Neutrophil (primary cell): ENCODE measurements around the gene IDH2.

Experiments used
- H3K27ac ChIP-seq: fragments of 200-600 bp; sonication (generic); 2 replicates; pipeline ENCODE4 v1.5.1; 2016; ENCODE audit warnings: mild to moderate bottlenecking, moderate library complexity
- H3K27me3 ChIP-seq: fragments of 200-600 bp; sonication (generic); 2 replicates; pipeline ENCODE4 v1.6.0; 2016; ENCODE audit warnings: mild to moderate bottlenecking
- H3K36me3 ChIP-seq: fragments of 200-600 bp; sonication (generic); 2 replicates; pipeline ENCODE4 v1.5.1; 2017
- H3K4me1 ChIP-seq, 2 experiments: fragments of 200-600 bp in 1 of 2; sonication (generic) in 1 of 2; 1 replicate in 1 of 2; 2 replicates in 1 of 2; pipeline versions ENCODE4 v1.5.1 to v1.6.1; 2013 to 2016; ENCODE audit warnings: low read depth in 1 of 2, low read length in 1 of 2, mild to moderate bottlenecking in 1 of 2, moderate library complexity in 1 of 2; ENCODE audit not compliant: control insufficient read depth in 1 of 2, insufficient read depth in 1 of 2
- H3K4me3 ChIP-seq, 2 experiments: fragments of 200-600 bp in 1 of 2; sonication (generic) in 1 of 2; 1 replicate in 1 of 2; 2 replicates in 1 of 2; pipeline ENCODE4 v1.5.1; 2013 to 2016; ENCODE audit warnings: low read depth in 1 of 2, low read length in 1 of 2, mild to moderate bottlenecking in 1 of 2, moderate library complexity in 1 of 2
- H3K9me3 ChIP-seq: fragments of 200-600 bp; sonication (generic); 2 replicates; pipeline ENCODE4 v1.5.1; 2016
- CTCF ChIP-seq: fragments of 200-600 bp; sonication (generic); IDR thresholded peaks from 2 replicates; pipeline ENCODE4 v1.5.1; 2016; ENCODE audit warnings: antibody characterized with exemption

IDH2 gene

DNA sequence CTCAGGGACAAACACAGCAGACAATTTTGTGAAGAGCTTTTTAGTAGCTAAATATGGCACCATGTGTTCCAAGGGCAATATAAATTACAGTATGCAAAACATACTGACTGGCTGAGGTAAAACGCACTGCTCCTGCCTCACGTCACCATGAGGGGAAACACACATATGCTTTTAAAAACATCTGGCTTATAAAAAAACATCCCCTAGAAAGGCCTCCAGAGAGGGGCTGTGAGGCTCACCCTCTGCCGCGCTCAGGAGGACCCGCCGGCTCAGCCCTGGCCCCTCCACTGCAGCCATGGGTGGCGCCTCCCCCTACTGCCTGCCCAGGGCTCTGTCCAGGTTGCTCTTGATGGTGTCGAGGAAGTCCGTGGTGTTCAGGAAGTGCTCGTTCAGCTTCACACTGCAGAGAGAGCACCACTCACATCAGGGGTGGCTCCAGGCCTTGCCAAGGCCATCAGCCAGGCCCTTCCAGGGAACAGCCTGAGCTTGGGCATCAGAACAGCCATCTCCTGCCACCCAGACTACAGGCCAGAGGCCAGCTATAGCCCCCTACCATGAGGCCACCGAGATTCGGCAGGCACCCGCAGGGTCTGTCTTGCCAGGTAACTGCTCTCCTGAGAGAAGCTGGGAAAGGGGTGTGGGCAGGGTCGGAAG, 18.2 kb downstream of the IDH2 start:
- no peak for TF ChIP-seq CTCF
- Histone ChIP-seq H3K4me3 (no peak overlapping the region), H3K27me3 (no peaks in the 10 kb centered on the region), H3K4me1 (peaks cover 4 to 6% of the 10 kb centered on the region in 2 experiments), H3K36me3 (peaks cover 52% of the 10 kb centered on the region), H3K27ac (peak overlapping the region; percentile 29), H3K9me3 (no peaks in the 10 kb centered on the region)

GRCh38 chr15:90083419-90083818, 18.8 kb downstream of the IDH2 start:
- Histone ChIP-seq H3K4me1 (peaks cover 4 to 6% of the 10 kb centered on the region in 2 experiments), H3K36me3 (peaks cover 59% of the 10 kb centered on the region), H3K27me3 (no peaks in the 10 kb centered on the region), H3K27ac (no peak overlapping the region), H3K9me3 (no peaks in the 10 kb centered on the region), H3K4me3 (no peak overlapping the region)
- TF ChIP-seq CTCF, result no peak

DNA sequence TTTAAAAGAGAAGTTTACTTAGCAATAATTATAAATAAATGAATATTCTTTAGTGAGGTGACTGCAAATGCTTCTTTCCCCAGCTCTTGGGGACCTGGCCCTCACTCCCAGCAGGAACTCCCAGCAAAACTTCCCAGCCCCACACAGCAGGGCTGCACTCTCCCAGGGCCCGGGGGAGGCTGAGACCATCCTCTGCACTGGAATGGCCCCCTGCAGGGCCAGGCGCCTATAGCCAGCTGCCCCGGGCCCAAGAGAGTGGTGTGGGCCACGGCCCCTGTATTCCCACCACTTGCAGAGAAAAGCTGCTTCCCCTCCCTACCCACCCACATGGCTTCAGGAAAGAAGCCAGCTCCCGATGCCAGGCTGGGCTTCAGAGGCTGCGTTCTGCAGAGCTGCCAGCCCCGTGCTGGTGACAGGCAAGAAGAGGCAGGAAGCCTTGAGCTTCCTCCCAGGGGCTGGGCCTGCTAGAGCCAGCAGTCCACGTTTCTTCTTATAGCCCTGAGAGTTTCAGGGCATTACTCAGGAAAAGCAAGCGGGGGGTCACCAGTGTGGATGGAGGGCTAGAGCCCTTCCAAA, 20.0 kb downstream of the IDH2 start:
- H3K9me3 ChIP-seq, result no peaks in the 10 kb centered on the region
- H3K36me3 ChIP-seq, result peaks cover 68% of the 10 kb centered on the region
- H3K4me1 ChIP-seq, result peaks cover 4 to 6% of the 10 kb centered on the region in 2 experiments
- H3K4me3 ChIP-seq, result no peak overlapping the region
- TF ChIP-seq CTCF, result no peak
- H3K27me3 ChIP-seq, result no peaks in the 10 kb centered on the region
- H3K27ac ChIP-seq, result peak overlapping the region; percentile 18

DNA sequence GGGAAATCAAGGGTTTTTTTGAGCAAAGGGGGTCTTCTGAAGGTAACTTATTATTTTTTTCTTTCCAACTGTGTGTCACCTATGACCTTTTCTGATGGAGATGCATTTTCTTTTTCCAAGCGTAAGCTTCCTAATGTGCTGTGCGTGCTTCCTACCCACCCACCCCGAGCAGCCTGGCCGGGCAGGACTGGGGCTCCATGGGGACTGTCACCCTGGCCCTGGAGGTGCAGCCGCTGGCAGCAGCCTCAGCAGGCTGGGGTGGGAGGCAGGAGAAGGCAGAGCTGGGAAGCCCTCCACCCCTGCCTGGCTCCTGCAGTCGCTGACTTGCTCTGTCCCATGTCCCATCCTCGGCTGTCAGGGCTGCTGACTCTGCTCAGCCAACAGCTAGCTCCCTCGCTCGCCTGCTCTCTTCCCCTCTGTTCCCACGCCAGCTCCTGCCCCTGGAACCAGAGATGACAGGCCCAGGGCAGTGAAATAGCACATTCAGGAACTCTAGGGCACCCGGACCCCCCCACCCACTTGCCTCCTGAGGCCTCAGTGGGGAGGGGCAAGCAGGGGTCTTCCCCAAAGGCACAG, 21.4 kb downstream of the IDH2 start:
- H3K36me3 ChIP-seq, result peaks cover 78% of the 10 kb centered on the region
- no peak overlapping the region for H3K27ac ChIP-seq
- H3K9me3 ChIP-seq, result no peaks in the 10 kb centered on the region
- H3K4me3 ChIP-seq, result no peak overlapping the region
- no peaks in the 10 kb centered on the region for H3K27me3 ChIP-seq
- TF ChIP-seq CTCF, result no peak
- H3K4me1 ChIP-seq, result no peaks in the 10 kb centered on the region

DNA sequence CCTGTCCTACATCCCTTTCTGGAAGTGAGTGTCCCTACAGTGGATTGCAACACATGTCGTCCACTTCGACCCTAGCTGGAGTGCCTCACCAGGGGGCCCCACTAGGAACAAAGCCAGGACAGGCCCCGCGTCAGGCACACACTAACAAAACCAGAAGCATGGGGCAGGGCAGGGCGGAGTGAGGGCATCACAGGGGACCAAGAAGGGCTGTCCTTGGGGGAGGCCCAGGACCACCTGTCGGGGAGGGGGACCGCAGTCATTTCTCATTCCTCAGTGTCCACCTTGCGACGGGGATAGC, 21.9 kb downstream of the IDH2 start:
- H3K9me3 ChIP-seq, result no peaks in the 10 kb centered on the region
- H3K4me1 ChIP-seq, result no peaks in the 10 kb centered on the region
- TF ChIP-seq CTCF, result no peak
- H3K4me3 ChIP-seq, result no peak overlapping the region
- no peak overlapping the region for H3K27ac ChIP-seq
- peaks cover 82% of the 10 kb centered on the region for H3K36me3 ChIP-seq
- H3K27me3 ChIP-seq, result no peaks in the 10 kb centered on the region
